SU-DHL-6 (cell line): ENCODE data around the gene GNB1L.

Experiments
- H2AFZ ChIP-seq: fragments of 200-600 bp; sonication (generic); 2 replicates; pipeline ENCODE4 v1.6.1; 2014; ENCODE audit warnings: low read depth, mild to moderate bottlenecking, moderate library complexity, mixed read lengths, antibody characterized with exemption, low read length; ENCODE audit not compliant: severe bottlenecking
- H3F3A ChIP-seq: fragments of 200-600 bp; shearing (Covaris generic); 2 replicates; pipeline ENCODE4 v1.6.0; 2016; ENCODE audit warnings: antibody characterized with exemption, mild to moderate bottlenecking; ENCODE audit not compliant: insufficient read depth
- H3K27ac ChIP-seq: fragments of 200-600 bp; sonication (generic); 2 replicates; pipeline ENCODE4 v1.5.1; 2016; ENCODE audit warnings: low read depth, mild to moderate bottlenecking, low read length, moderate library complexity, mixed read lengths
- H3K27me3 ChIP-seq: fragments of 200-600 bp; sonication (generic), shearing (Covaris generic); 2 replicates; pipeline ENCODE4 v1.6.0; 2014; ENCODE audit warnings: mild to moderate bottlenecking, low read length
- H3K36me3 ChIP-seq: fragments of 200-600 bp; sonication (generic); 2 replicates; pipeline ENCODE4 v1.6.1; 2014; ENCODE audit warnings: mild to moderate bottlenecking, low read length, mixed read lengths
- H3K4me2 ChIP-seq: fragments of 300-600, 200-600 bp; shearing (Covaris generic), sonication (generic); 2 replicates; pipeline ENCODE4 v1.6.0; 2014; ENCODE audit warnings: low read length, low read depth, mild to moderate bottlenecking; ENCODE audit not compliant: poor library complexity, severe bottlenecking
- H3K4me3 ChIP-seq: fragments of 200-600 bp; sonication (generic); 2 replicates; pipeline ENCODE4 v1.5.1; 2014; ENCODE audit warnings: antibody characterized with exemption, low read length, mild to moderate bottlenecking, mixed read lengths; ENCODE audit not compliant: insufficient read depth, poor library complexity, severe bottlenecking
- H3K79me2 ChIP-seq: fragments of 200-600 bp; sonication (generic); 2 replicates; pipeline ENCODE4 v1.6.1; 2014; ENCODE audit warnings: mild to moderate bottlenecking, low read length, moderate library complexity; ENCODE audit not compliant: insufficient read depth
- H3K9ac ChIP-seq: fragments of 200-600 bp; sonication (generic); 2 replicates; pipeline ENCODE4 v1.7.0; 2014; ENCODE audit warnings: mild to moderate bottlenecking, low read length
- H3K9me2 ChIP-seq: fragments of 200-600 bp; sonication (generic); replicated peaks from 2 replicates; pipeline ENCODE4 v1.6.1; 2014; ENCODE audit warnings: low read length; ENCODE audit not compliant: insufficient read depth
- H3K9me3 ChIP-seq: fragments of 200-600 bp; sonication (generic); 2 replicates; pipeline ENCODE4 v1.6.1; 2014; ENCODE audit warnings: low read length, mixed read lengths; ENCODE audit not compliant: insufficient read depth
- H4K20me1 ChIP-seq: fragments of 200-600 bp; sonication (generic); 2 replicates; pipeline ENCODE4 v1.6.1; 2014; ENCODE audit warnings: low read depth, mild to moderate bottlenecking, antibody characterized with exemption, low read length, moderate library complexity, mixed read lengths
- CTCF ChIP-seq: fragments of 200-600 bp; sonication (generic); IDR thresholded peaks from one replicate; pipeline ENCODE4 v1.5.1; 2017; ENCODE audit warnings: antibody characterized with exemption, mild to moderate bottlenecking, low read length, moderate library complexity; ENCODE audit not compliant: insufficient read depth, poor library complexity, severe bottlenecking
- EZH2phosphoT487 ChIP-seq: fragments of 200-600 bp; sonication (generic), shearing (Covaris generic); conservative IDR thresholded peaks from 2 replicates; pipeline ENCODE4 v1.6.1; 2018; ENCODE audit warnings: mild to moderate bottlenecking, antibody characterized with exemption, low read length, moderate library complexity, mixed read lengths

The GNB1L gene

GRCh38 chr22:19751497-19752245 lies 103.0 kb downstream of the GNB1L start:
- no peak overlapping the region for H2AFZ ChIP-seq

GRCh38 chr22:19750507-19751490 lies 103.9 kb downstream of the GNB1L start:
- Histone ChIP-seq H3K9me3 (no peaks in the 10 kb centered on the region), H3K36me3 (no peaks in the 10 kb centered on the region), H3K9ac (no peak overlapping the region), H3K27ac (no peak overlapping the region), H2AFZ (no peak overlapping the region), H3K4me3 (no peak overlapping the region), H3K9me2 (no peaks in the 10 kb centered on the region), H3K27me3 (no peaks in the 10 kb centered on the region), H4K20me1 (no peaks in the 10 kb centered on the region), H3F3A (no peaks in the 10 kb centered on the region), H3K4me2 (no peak overlapping the region), H3K79me2 (no peaks in the 10 kb centered on the region)
- no peak for TF ChIP-seq CTCF
- TF ChIP-seq EZH2phosphoT487: no peak

More at GRCh38 chr22:19751497-19752245, 103.0 kb downstream of the GNB1L start:
- no peak overlapping the region for H3K4me2 ChIP-seq
- no peak overlapping the region for H3K27ac ChIP-seq
- no peaks in the 10 kb centered on the region for H3K9me3 ChIP-seq
- H3K9me2 ChIP-seq: no peaks in the 10 kb centered on the region
- H3F3A ChIP-seq: no peaks in the 10 kb centered on the region
- no peak overlapping the region for H3K9ac ChIP-seq
- H3K79me2 ChIP-seq: no peaks in the 10 kb centered on the region
- H3K4me3 ChIP-seq: no peak overlapping the region
- H3K27me3 ChIP-seq: no peaks in the 10 kb centered on the region
- H4K20me1 ChIP-seq: no peaks in the 10 kb centered on the region
- TF ChIP-seq EZH2phosphoT487 (no peak), CTCF (no peak)
- no peaks in the 10 kb centered on the region for H3K36me3 ChIP-seq

GRCh38 chr22:19749876-19750275 lies 104.8 kb downstream of the GNB1L start:
- TF ChIP-seq CTCF: no peak
- TF ChIP-seq EZH2phosphoT487: no peak
- H3K27me3 ChIP-seq: no peaks in the 10 kb centered on the region

More at GRCh38 chr22:19749876-19750275, 104.8 kb downstream of the GNB1L start:
- Histone ChIP-seq H3K27ac (no peak overlapping the region), H3K79me2 (no peaks in the 10 kb centered on the region), H2AFZ (no peak overlapping the region), H3K4me2 (no peak overlapping the region), H3K36me3 (no peaks in the 10 kb centered on the region), H4K20me1 (no peaks in the 10 kb centered on the region), H3K4me3 (no peak overlapping the region), H3K9me2 (no peaks in the 10 kb centered on the region), H3K9ac (no peak overlapping the region), H3K9me3 (no peaks in the 10 kb centered on the region), H3F3A (no peaks in the 10 kb centered on the region)
